ENCODE data around the gene DPH5. TPM values are rescaled to one million over a fixed set of nuclear protein-coding genes. Genes with fewer than 3 reads are reported as not detected.

The DPH5 gene, protein sequence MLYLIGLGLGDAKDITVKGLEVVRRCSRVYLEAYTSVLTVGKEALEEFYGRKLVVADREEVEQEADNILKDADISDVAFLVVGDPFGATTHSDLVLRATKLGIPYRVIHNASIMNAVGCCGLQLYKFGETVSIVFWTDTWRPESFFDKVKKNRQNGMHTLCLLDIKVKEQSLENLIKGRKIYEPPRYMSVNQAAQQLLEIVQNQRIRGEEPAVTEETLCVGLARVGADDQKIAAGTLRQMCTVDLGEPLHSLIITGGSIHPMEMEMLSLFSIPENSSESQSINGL
- total RNA-seq = 32.0 and 40.3 TPM in 2 replicates

DNA sequence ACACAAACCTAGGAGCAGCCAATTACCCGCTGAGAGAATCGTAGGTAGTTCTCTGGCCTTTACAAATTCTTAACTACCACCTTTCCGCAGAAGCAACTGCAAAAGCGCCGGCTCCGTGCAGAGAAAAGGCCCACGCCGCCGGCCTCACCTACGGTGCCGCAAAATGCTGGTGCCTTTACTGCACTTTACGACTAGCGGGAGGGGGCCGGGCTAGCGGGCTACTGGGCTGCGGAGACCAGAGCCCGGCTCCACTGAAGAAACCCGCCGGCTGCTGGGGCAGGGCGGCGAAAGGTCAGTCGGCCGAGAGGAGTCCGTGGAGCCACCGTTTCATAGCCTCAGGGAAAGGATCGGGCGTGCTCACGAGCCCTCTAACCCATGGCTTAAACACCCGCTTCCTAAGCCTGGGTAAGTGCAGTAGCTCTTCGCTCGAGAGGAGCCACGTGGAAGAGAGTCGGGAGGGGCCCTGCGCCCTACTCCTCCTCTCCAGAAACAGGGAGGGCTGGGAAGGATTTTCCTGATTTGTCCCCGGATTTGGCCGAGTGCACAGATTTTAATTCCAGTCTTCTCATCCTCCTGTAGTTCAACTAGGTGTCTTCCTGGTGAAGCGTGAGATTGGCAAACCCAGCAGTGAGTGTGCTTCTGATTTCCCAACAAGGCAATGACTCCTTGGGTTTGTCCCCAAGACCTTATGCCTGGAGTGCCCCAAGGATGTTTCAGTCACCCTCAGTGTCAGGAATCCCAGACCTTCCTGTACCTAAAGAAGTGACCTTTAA lies at the start of gene DPH5:
Gene DPH5, minus strand, starts transcription at position 128 of the 773 bp plus-strand sequence. CDS start 341 bp downstream, outside the sequence.

Other genes with a start within 250 kb of the DPH5 start
- 22.4 and 29.7 TPM in 2 replicates for gene EXTL2, start 130.9 kb downstream of the DPH5 start, total RNA-seq
- 37.5 and 46.9 TPM in 2 replicates for gene SLC30A7, start 129.7 kb downstream of the DPH5 start, total RNA-seq
- 3.3 and 6.6 TPM in 2 replicates for gene S1PR1, start 211.2 kb upstream of the DPH5 start, total RNA-seq

All from subcutaneous preadipocyte (primary cell).